Gastrocnemius medialis (tissue), 4 donors: ENCODE data around the gene TRIOBP.

Source experiments
- POLR2A ChIP-seq, 2 donors: fragments of 450-650 bp; IDR thresholded peaks; one replicate each; pipeline ENCODE4 v1.6.1; 2017; ENCODE audit warnings: antibody characterized with exemption in 2 of 2, mild to moderate bottlenecking in 2 of 2, moderate library complexity in 2 of 2
- TF ChIP-seq, protein P1 (sequence below), 5 experiments: fragments of 450-650 bp in 3 of 5; fragments of 200-600 bp in 2 of 5; sonication (generic) in 2 of 5; IDR thresholded peaks in 4 of 5; conservative IDR thresholded peaks in 1 of 5; 1 replicate in 4 of 5; 2 replicates in 1 of 5; pipeline ENCODE4 v1.5.1; 2016 to 2019; ENCODE audit warnings: antibody characterized with exemption in 5 of 5, mild to moderate bottlenecking in 3 of 5, moderate library complexity in 3 of 5

DNA sequence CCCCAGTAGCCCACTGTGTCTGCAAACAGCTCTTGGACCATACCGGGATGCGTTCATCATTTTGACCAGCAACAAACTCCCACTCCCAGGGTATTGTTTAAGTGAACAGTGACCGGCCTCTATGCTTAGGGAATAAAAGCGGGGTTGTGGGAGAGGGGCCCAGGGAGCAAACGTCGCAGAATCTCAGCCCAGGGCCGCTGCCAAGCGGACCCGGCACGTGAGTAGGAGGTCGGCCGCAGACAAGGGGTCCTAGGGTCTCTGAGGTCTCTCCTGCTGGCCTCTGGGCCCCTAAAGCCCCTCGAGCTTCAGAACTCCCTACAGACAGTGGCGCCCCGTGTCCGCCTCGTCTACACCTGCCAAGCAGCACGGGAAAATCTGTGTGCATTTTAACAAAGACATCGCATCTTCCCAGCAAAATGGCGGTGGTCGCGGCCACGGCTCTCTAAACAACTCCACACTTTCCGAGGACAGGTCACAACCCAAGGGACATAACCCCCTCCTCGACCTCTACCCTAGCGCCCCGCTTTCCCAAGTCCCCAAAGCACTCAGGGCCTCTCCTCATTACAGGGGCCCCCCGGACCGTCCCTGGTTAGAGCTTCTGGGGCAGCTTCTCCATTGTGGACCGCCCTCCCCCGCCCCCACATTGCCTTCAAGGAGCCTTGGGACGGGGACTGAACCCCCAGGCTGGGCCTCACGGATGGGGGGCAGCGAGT lies 106.9 kb downstream of the TRIOBP start:
- TF ChIP-seq, protein P1, sequence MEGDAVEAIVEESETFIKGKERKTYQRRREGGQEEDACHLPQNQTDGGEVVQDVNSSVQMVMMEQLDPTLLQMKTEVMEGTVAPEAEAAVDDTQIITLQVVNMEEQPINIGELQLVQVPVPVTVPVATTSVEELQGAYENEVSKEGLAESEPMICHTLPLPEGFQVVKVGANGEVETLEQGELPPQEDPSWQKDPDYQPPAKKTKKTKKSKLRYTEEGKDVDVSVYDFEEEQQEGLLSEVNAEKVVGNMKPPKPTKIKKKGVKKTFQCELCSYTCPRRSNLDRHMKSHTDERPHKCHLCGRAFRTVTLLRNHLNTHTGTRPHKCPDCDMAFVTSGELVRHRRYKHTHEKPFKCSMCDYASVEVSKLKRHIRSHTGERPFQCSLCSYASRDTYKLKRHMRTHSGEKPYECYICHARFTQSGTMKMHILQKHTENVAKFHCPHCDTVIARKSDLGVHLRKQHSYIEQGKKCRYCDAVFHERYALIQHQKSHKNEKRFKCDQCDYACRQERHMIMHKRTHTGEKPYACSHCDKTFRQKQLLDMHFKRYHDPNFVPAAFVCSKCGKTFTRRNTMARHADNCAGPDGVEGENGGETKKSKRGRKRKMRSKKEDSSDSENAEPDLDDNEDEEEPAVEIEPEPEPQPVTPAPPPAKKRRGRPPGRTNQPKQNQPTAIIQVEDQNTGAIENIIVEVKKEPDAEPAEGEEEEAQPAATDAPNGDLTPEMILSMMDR (IDR thresholded peaks at IDR 0.05 in 4 of 5, conservative IDR thresholded peaks at IDR 0.05 in 1 of 5) = no peak
- no peak for TF ChIP-seq POLR2A (IDR thresholded peaks at IDR 0.05)
